K562 (cell line): ENCODE results near the gene NFIB. TPM values are rescaled to one million over a fixed set of nuclear protein-coding genes. Genes with fewer than 3 reads are reported as not detected.

ENCODE experiments used
- ATAC-seq: fragments of 200-7000 bp; cut with Tn5 transposase; 3 replicates; pipeline ENCODE4 v1.9.1; 2020; ENCODE audit warnings: moderate library complexity
- BruUV-seq: library from RNA; stranded (reverse); fragments of 400-500 nt; replicated peaks from 2 replicates; lab custom pipeline; 2021; lab: Mats Ljungman, UMichigan
- CTCF ChIA-PET: fragments of 300-600 bp; formaldehyde crosslinking; extraction: SDS; loops from one replicate; lab custom pipeline; 2021; ENCODE audit warnings: low intra/inter-chr PET ratio; lab: Yijun Ruan, JAX
- POLR2A ChIA-PET: fragments of 300-600, 350-650 bp; sonication (Branson Sonifier 250); formaldehyde crosslinking; extraction: SDS; loops from one replicate; lab custom pipeline; 2021; ENCODE audit warnings: antibody characterized with exemption, inconsistent platforms; lab: Yijun Ruan, JAX
- DNase-seq, 4 experiments: peaks; one replicate each; pipeline versions ENCODE4 v3.0.0 to v3.0.0-alpha.2; 2011 to 2018; ENCODE audit warnings: low spot score in 3 of 4, mixed read lengths in 3 of 4; ENCODE audit errors: extremely low read depth in 1 of 4
- FAIRE-seq: peaks from 2 replicates; lab custom pipeline; 2011; peaks lifted over from hg19 to GRCh38; lab: Jason Lieb, UNC
- H2AFZ ChIP-seq: 2 replicates; pipeline ENCODE4 v1.6.0; 2011; ENCODE audit warnings: low read depth, low read length, control low read depth, inconsistent platforms
- H3K27ac ChIP-seq: fragments of 200-600 bp; 3 replicates; pipeline ENCODE4 v1.8.0; 2011; ENCODE audit warnings: low read depth, mild to moderate bottlenecking, control low read depth, inconsistent platforms, low read length, moderate library complexity, mixed read lengths; ENCODE audit errors: extremely low read depth
- H3K27me3 ChIP-seq, 2 experiments: fragments of 300-600 bp in 1 of 2; 2 replicates in 1 of 2; 3 replicates in 1 of 2; pipeline versions ENCODE4 v1.6.0 to v1.8.0; 2011; ENCODE audit warnings: inconsistent platforms in 2 of 2, low read length in 2 of 2, mild to moderate bottlenecking in 1 of 2, mixed read lengths in 1 of 2, moderate library complexity in 1 of 2; ENCODE audit not compliant: control insufficient read depth in 2 of 2, insufficient read depth in 2 of 2
- H3K36me3 ChIP-seq: fragments of 300-600 bp; 3 replicates; pipeline ENCODE4 v1.8.0; 2011; ENCODE audit warnings: mild to moderate bottlenecking, low read length, inconsistent platforms; ENCODE audit not compliant: control insufficient read depth, insufficient read depth
- H3K4me1 ChIP-seq, 2 experiments: fragments of 200-600 bp in 1 of 2; replicated peaks in 1 of 2; 2 replicates in 1 of 2; 3 replicates in 1 of 2; pipeline versions ENCODE4 v1.5.1 to v1.8.0; 2011; ENCODE audit warnings: inconsistent platforms in 2 of 2, low read length in 2 of 2, mild to moderate bottlenecking in 1 of 2, mixed read lengths in 1 of 2, moderate library complexity in 1 of 2; ENCODE audit not compliant: control insufficient read depth in 2 of 2, insufficient read depth in 2 of 2
- H3K4me2 ChIP-seq: 2 replicates; pipeline ENCODE4 v1.6.1; 2011; ENCODE audit warnings: low read length, control low read depth, inconsistent platforms, mixed read lengths; ENCODE audit not compliant: insufficient read depth
- H3K4me3 ChIP-seq: fragments of 200-600 bp; sonication (generic), shearing (Covaris generic); 2 replicates; pipeline ENCODE4 v1.5.1; 2016; ENCODE audit warnings: control low read depth, inconsistent platforms
- H3K79me2 ChIP-seq: fragments of 200-600 bp; 3 replicates; pipeline ENCODE4 v1.8.0; 2011; ENCODE audit warnings: low read length, inconsistent platforms; ENCODE audit not compliant: control insufficient read depth, insufficient read depth
- H3K9ac ChIP-seq, 2 experiments: 2 replicates each; pipeline versions ENCODE4 v1.6.0 to v1.6.1; 2011; ENCODE audit warnings: low read depth in 2 of 2, low read length in 2 of 2, control low read depth in 1 of 2, inconsistent platforms in 1 of 2, mild to moderate bottlenecking in 1 of 2, mixed read lengths in 1 of 2; ENCODE audit not compliant: insufficient read depth in 1 of 2
- H3K9me1 ChIP-seq: one replicate; pipeline ENCODE4 v1.6.0; 2011; ENCODE audit warnings: inconsistent platforms, mild to moderate bottlenecking, low read length, moderate library complexity; ENCODE audit not compliant: control insufficient read depth, insufficient read depth
- H3K9me3 ChIP-seq: replicated peaks from 2 replicates; pipeline ENCODE4 v1.5.1; 2011; ENCODE audit warnings: low read depth, low read length, inconsistent platforms; ENCODE audit not compliant: control insufficient read depth, insufficient read depth
- H4K20me1 ChIP-seq: replicated peaks from 2 replicates; pipeline ENCODE4 v1.6.1; 2011; ENCODE audit warnings: low read length, inconsistent platforms, mixed read lengths; ENCODE audit not compliant: control insufficient read depth, insufficient read depth
- ARID1B ChIP-seq: fragments of 450-650 bp; IDR thresholded peaks from 2 replicates; pipeline ENCODE4 v1.6.1; 2016; ENCODE audit warnings: antibody characterized with exemption, mild to moderate bottlenecking, inconsistent platforms
- E2F5 ChIP-seq: sonication (generic); formaldehyde crosslinking; IDR thresholded peaks from 2 replicates; pipeline ENCODE4 v1.8.0; 2022; ENCODE audit warnings: mild to moderate bottlenecking, missing genetic modification reagents
- ETS2 ChIP-seq: IDR thresholded peaks from 2 replicates; pipeline ENCODE4 v1.6.1; 2016; ENCODE audit warnings: borderline replicate concordance, missing genetic modification characterization, mild to moderate bottlenecking, moderate library complexity, missing compliant biosample characterization; ENCODE audit not compliant: poor library complexity, severe bottlenecking
- GTF2E2 ChIP-seq: fragments of 200-800 bp; sonication (Bioruptor generic); IDR thresholded peaks from 2 replicates; pipeline ENCODE4 v1.6.1; 2016; ENCODE audit warnings: missing genetic modification characterization, missing compliant biosample characterization
- MCM5 ChIP-seq: fragments of 450-650 bp; IDR thresholded peaks from 2 replicates; pipeline ENCODE4 v1.6.1; 2016; ENCODE audit warnings: low read depth
- NR2C2 ChIP-seq, 2 experiments: fragments of 200-800 bp in 1 of 2; sonication (Bioruptor generic) in 1 of 2; sonication (generic) in 1 of 2; formaldehyde crosslinking in 1 of 2; IDR thresholded peaks; 2 replicates each; pipeline versions ENCODE4 v1.6.1 to v1.8.0; 2016 to 2022; ENCODE audit warnings: mild to moderate bottlenecking in 1 of 2, missing compliant biosample characterization in 1 of 2, missing genetic modification characterization in 1 of 2, missing genetic modification reagents in 1 of 2
- PML ChIP-seq: IDR thresholded peaks from 2 replicates; pipeline ENCODE4 v1.6.1; 2012; ENCODE audit warnings: low read length, inconsistent platforms
- PTBP1 ChIP-seq: fragments of 200-400 bp; formaldehyde crosslinking; IDR thresholded peaks from 2 replicates; pipeline ENCODE4 v1.6.1; 2017; ENCODE audit warnings: low read depth, low read length
- SMAD1 ChIP-seq: fragments of 150-350 bp; IDR thresholded peaks from 2 replicates; pipeline ENCODE4 v1.6.1; 2014; ENCODE audit warnings: low read length, low read depth; ENCODE audit not compliant: partially characterized antibody
- ZBTB43 ChIP-seq: sonication (generic); formaldehyde crosslinking; IDR thresholded peaks from 2 replicates; pipeline ENCODE4 v1.8.0; 2023; ENCODE audit warnings: mild to moderate bottlenecking, missing genetic modification reagents
- ZBTB5 ChIP-seq: fragments of 450-650 bp; IDR thresholded peaks from 2 replicates; pipeline ENCODE4 v1.6.1; 2017; ENCODE audit warnings: antibody characterized with exemption
- ZNF253 ChIP-seq: fragments of 250-450 bp; sonication (Bioruptor Pico); conservative IDR thresholded peaks from 2 replicates; pipeline ENCODE4 v1.6.1; 2021; ENCODE audit warnings: mild to moderate bottlenecking
- ZNF280A ChIP-seq: fragments of 450-650 bp; IDR thresholded peaks from 2 replicates; pipeline ENCODE4 v1.6.1; 2018; ENCODE audit warnings: mild to moderate bottlenecking, low read depth; ENCODE audit not compliant: partially characterized antibody
- WGBS: fragments of 100-300 bp; shearing (Covaris generic); methylation state at CpG from one replicate; pipeline ENCODE4 v1.1.6; 2016; ENCODE audit warnings: low coverage, mixed read lengths; ENCODE audit not compliant: insufficient coverage; ENCODE audit errors: missing lambda C conversion rate; 5-methylcytosine and 5-hydroxymethylcytosine counted together
- in situ Hi-C: fragments of 300-500 bp; cut with MboI; formaldehyde crosslinking; loops from 4 replicates; pipeline ENCODE4 v1.15.0; 2018; ENCODE audit warnings: inconsistent platforms, mixed read lengths
- intact Hi-C: fragments of 100-400 bp; cut with micrococcal nuclease; formaldehyde crosslinking; loops from 2 replicates; pipeline ENCODE4 v1.14.2; 2022
- polyA plus RNA-seq, 8 experiments: library from polyadenylated mRNA; depleted of rRNA in 4 of 8; stranded (reverse) in 5 of 8; unstranded in 3 of 8; fragments of >200 nt; fragmentation: Nextera tagmentation in 2 of 8; fragmentation: Illumina TruSeq in 1 of 8; extraction: Ambion mirVana in 2 of 8; extraction: Trizol in 1 of 8; gene quantifications; 2 replicates each; pipeline versions ENCODE4 v1.2.1 to v1.2.3, GENCODE V29; 2011 to 2014; ENCODE audit warnings: inconsistent platforms in 1 of 8, missing spikeins in 1 of 8
- total RNA-seq, 7 experiments: library from RNA; depleted of rRNA in 6 of 7; stranded (reverse); fragments of >200 nt in 6 of 7; fragmentation: Illumina TruSeq in 2 of 7; extraction: Trizol in 2 of 7; gene quantifications; 2 replicates each; pipeline versions ENCODE4 v1.2.1 to v1.2.3, GENCODE V29; 2011 to 2021; ENCODE audit warnings: low replicate concordance in 1 of 7

Gene NFIB
- total and polyA plus RNA-seq, 9 of the 15 experiments (the other 6 are each of a cell fraction or from before 2014, with no cell fraction given) = 1.2 to 3.3 (median 1.9) TPM

- no peak for TF ChIP-seq ZBTB43 (CRISPR knock-in tag)
Measured at GRCh38 chr9:14271093-14271673, 42.8 kb downstream of the NFIB start (continued).

- no peak overlapping the region for H3K27ac ChIP-seq
- WGBS = 6% methylated on average over 2 of the region's 4 CpGs
- ChIA-PET POLR2A (no interaction called here), CTCF (interaction anchor here (0.5 kb wide), 1 partner anchor 26 kb away, joined by 3 read pairs; no protein-coding TSS in a partner anchor)
- no peak overlapping the region for H3K4me3 ChIP-seq
- no peak overlapping the region for H2AFZ ChIP-seq
- no peaks in the 10 kb centered on the region for H3K9me3 ChIP-seq
- BruUV-seq = no TSS peak
- in situ Hi-C loops (no loop called here), intact Hi-C loops (no loop called here)
- H3K79me2 ChIP-seq = no peaks in the 10 kb centered on the region
- FAIRE-seq (no peak), ATAC-seq (no peak), DNase-seq (no peak)
- H3K9me1 ChIP-seq = no peaks in the 10 kb centered on the region
- peaks cover 0 to 3% of the 10 kb centered on the region in 2 experiments; a peak in 1 of 5 replicates for H3K4me1 ChIP-seq
- no peak overlapping the region for H3K4me2 ChIP-seq
- no peaks in the 10 kb centered on the region for H3K27me3 ChIP-seq
- no peaks in the 10 kb centered on the region for H4K20me1 ChIP-seq
- no peak overlapping the region for H3K9ac ChIP-seq
- no peaks in the 10 kb centered on the region for H3K36me3 ChIP-seq
- TF ChIP-seq ZNF280A (no peak), GTF2E2 (tag) (no peak), NR2C2 (CRISPR knock-in tag; IDR thresholded peaks at IDR 0.05) (no peak), NR2C2 (tag; IDR thresholded peaks at IDR 0.05) (no peak), SMAD1 (no peak), ARID1B (no peak), ZBTB5 (no peak), E2F5 (CRISPR knock-in tag) (no peak), ZNF253 (CRISPR knock-in tag) (no peak), MCM5 (no peak), PML (no peak), ETS2 (no peak), PTBP1 (no peak)
Measured at GRCh38 chr9:14270358-14271092, 43.4 kb downstream of the NFIB start.
